ENCODE results near the gene BEGAIN.
A peak's percentile ranks its signal among the peaks of the same experiment; 100 is the strongest.

The BEGAIN gene

GRCh38 chr14:100573002-100573756, 14.0 kb downstream of the BEGAIN start:
- Histone ChIP-seq H3K4me1 (ENCODE audit: control insufficient read depth, low read length) (peaks cover 7% of the 10 kb centered on the region), H3K4me2 (ENCODE audit: low read length) (peak overlapping the region; percentile 47), H3F3A (ENCODE audit: control insufficient read depth, insufficient read depth) (no peaks in the 10 kb centered on the region)

GRCh38 chr14:100572543-100572942, 14.7 kb downstream of the BEGAIN start:
- Histone ChIP-seq H3K4me3 (ENCODE audit: low read length) (no peak overlapping the region), H3K27ac (ENCODE audit: low read depth, low read length) (no peak overlapping the region), H3K36me3 (ENCODE audit: control insufficient read depth, low read length) (no peaks in the 10 kb centered on the region), H3F3A (ENCODE audit: control insufficient read depth, insufficient read depth) (no peaks in the 10 kb centered on the region), H4K20me1 (ENCODE audit: control insufficient read depth, insufficient read depth, low read depth, low read length) (no peaks in the 10 kb centered on the region), H3K79me2 (ENCODE audit: control insufficient read depth, low read length) (no peaks in the 10 kb centered on the region), H3K9me2 (replicated peaks; ENCODE audit: control insufficient read depth, low read length) (no peaks in the 10 kb centered on the region), H3K9me3 (ENCODE audit: control insufficient read depth, insufficient read depth, low read length) (no peaks in the 10 kb centered on the region), H3K27me3 (ENCODE audit: control insufficient read depth, low read length) (peaks cover 8% of the 10 kb centered on the region; the same call in 1 of the 2 replicates), H3K4me1 (ENCODE audit: control insufficient read depth, low read length) (peaks cover 7% of the 10 kb centered on the region), H3K4me2 (ENCODE audit: low read length) (peak overlapping the region; percentile 47)
- TF ChIP-seq CTCF (IDR thresholded peaks at IDR 0.05; ENCODE audit: low read depth, low read length, poor library complexity, severe bottlenecking) (no peak), EZH2phosphoT487 (IDR thresholded peaks at IDR 0.05; ENCODE audit: borderline replicate concordance, low read length) (no peak)

More at GRCh38 chr14:100573002-100573756, 14.0 kb downstream of the BEGAIN start:
- Histone ChIP-seq H3K36me3 (ENCODE audit: control insufficient read depth, low read length) (no peaks in the 10 kb centered on the region), H3K9me2 (replicated peaks; ENCODE audit: control insufficient read depth, low read length) (no peaks in the 10 kb centered on the region), H3K4me3 (ENCODE audit: low read length) (no peak overlapping the region), H3K9me3 (ENCODE audit: control insufficient read depth, insufficient read depth, low read length) (no peaks in the 10 kb centered on the region), H3K27me3 (ENCODE audit: control insufficient read depth, low read length) (peaks cover 7% of the 10 kb centered on the region; the same call in 1 of the 2 replicates), H3K79me2 (ENCODE audit: control insufficient read depth, low read length) (no peaks in the 10 kb centered on the region), H4K20me1 (ENCODE audit: control insufficient read depth, insufficient read depth, low read depth, low read length) (no peaks in the 10 kb centered on the region), H3K27ac (ENCODE audit: low read depth, low read length) (no peak overlapping the region)
- TF ChIP-seq CTCF (IDR thresholded peaks at IDR 0.05; ENCODE audit: low read depth, low read length, poor library complexity, severe bottlenecking) (no peak), EZH2phosphoT487 (IDR thresholded peaks at IDR 0.05; ENCODE audit: borderline replicate concordance, low read length) (no peak)

GRCh38 chr14:100571837-100572236, 15.4 kb downstream of the BEGAIN start:
- H3K27me3 ChIP-seq (ENCODE audit: control insufficient read depth, low read length), result peaks cover 10% of the 10 kb centered on the region
- peaks cover 7% of the 10 kb centered on the region for H3K4me1 ChIP-seq (ENCODE audit: control insufficient read depth, low read length)

More at GRCh38 chr14:100571837-100572236, 15.4 kb downstream of the BEGAIN start:
- Histone ChIP-seq H3K4me3 (ENCODE audit: low read length) (no peak overlapping the region), H4K20me1 (ENCODE audit: control insufficient read depth, insufficient read depth, low read depth, low read length) (no peaks in the 10 kb centered on the region), H3K36me3 (ENCODE audit: control insufficient read depth, low read length) (no peaks in the 10 kb centered on the region), H3F3A (ENCODE audit: control insufficient read depth, insufficient read depth) (no peaks in the 10 kb centered on the region), H3K27ac (ENCODE audit: low read depth, low read length) (no peak overlapping the region), H3K4me2 (ENCODE audit: low read length) (no peak overlapping the region), H3K9me2 (replicated peaks; ENCODE audit: control insufficient read depth, low read length) (no peaks in the 10 kb centered on the region), H3K79me2 (ENCODE audit: control insufficient read depth, low read length) (no peaks in the 10 kb centered on the region), H3K9me3 (ENCODE audit: control insufficient read depth, insufficient read depth, low read length) (no peaks in the 10 kb centered on the region)
- TF ChIP-seq EZH2phosphoT487 (IDR thresholded peaks at IDR 0.05; ENCODE audit: borderline replicate concordance, low read length) (no peak), CTCF (IDR thresholded peaks at IDR 0.05; ENCODE audit: low read depth, low read length, poor library complexity, severe bottlenecking) (no peak)

Data from DOHH2 (cell line).